GM18499 (cell line): ENCODE measurements around the gene LATS1.
"Not testable (repeated sequence)": the region's sequence is repeated elsewhere in the genome, so short reads cannot be mapped to it uniquely, and the experiment has no call there.

Experiments
- ATAC-seq: cut with Tn5 transposase; IDR thresholded peaks from one replicate; pipeline ENCODE4 v1.9.1; 2021; ENCODE audit warnings: moderate number of reproducible peaks; ENCODE audit not compliant: insufficient read depth, unreplicated experiment

LATS1 gene

DNA sequence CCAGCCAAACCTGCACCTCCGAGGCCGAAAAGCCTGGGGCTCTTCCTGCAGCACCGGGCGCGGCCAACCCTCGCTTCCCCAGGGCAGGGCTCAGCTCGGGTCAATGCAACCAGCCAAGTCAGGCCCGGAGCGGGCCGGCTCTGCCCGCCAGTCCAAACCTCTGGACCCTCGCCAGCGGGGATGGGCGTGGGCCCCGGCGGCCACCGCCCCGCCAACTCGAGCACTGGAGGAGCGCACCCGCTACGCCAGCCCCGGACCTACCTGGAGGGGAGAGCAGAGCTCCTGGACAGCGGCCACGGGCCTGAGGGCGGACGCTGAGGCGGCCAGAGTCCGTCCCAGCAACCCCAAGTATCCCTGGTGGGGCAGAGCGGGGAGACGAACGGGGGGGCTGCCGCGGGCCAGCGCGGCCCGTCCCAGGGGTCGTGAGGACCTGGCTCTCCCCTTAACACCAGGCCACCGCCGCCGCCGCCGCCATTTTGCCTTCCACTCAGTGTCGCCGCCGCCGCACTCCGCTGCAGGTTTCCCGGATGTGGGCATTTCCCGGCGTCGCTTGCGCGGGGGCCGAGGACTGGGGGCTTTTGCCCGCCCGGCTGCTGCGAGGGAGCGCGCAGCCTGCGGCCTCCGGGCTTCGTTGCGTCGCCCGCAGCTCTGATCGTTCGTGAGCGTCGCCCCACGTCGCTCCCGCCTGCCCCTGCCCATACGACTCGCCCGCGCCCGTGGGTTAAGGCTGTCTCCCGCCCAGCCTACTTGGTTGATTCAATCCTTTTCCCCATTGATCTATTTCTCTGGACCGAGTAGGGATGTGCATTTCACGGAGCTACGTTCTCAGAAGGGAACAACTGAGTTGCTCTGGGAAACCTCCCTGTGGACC, at the start of gene LATS1:
LATS1 (minus strand) TSS at position 514 of the 871 bp plus-strand sequence. CDS start 15,975 bp downstream, outside the sequence.
- ATAC-seq = peak; percentile 36

DNA sequence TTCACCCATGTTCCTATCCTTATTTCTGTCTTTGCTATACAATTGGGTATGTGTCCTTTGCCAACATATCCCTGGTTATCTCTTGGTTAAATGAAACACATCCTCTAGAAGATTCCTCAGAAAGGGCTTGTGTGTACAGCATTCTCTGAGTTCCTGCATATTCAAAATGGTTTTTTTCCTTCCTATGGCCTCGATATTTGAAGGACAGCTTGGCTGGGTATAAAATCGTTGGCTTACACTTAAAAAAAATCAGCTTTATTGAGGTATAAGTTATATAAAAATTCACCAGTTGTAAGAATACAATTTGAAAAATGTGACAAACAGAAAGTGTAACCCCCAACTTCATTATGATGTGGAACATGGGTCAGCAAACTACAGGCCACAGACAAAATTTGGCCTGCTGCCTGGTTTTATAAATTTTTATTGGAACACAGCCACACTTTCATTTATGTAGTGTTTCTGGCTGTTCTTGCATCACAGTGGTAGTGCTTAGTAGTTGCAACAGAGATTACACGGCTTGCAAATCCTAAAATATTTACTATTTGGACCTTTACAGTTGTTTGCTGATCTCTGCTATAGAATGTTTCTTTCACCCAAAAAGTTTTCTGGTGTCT, 48.4 kb upstream of the LATS1 start:
- no peak for ATAC-seq

- ATAC-seq = no peak
Measured at GRCh38 chr6:149763866-149764265, 46.0 kb upstream of the LATS1 start.

DNA sequence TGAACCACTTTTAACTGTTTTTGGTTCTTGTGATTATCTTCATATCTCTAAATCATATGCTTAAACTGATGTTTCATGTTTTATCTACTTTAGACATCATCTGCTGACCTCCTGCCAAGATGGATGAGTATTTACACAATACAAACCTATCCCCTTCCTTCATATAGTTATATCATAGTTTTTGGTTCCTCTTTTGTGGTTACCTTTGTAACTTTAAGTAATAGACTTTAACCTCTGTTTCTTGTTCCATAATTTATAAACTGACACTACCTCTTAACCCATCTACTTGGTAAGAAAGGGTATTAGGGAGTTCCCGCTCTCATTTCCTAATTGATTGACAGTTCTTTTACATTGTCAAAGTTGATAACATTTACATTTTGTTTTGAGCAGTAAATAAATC, 43.5 kb upstream of the LATS1 start:
- peak; percentile 97 for ATAC-seq

GRCh38 chr6:149756261-149756636, 38.3 kb upstream of the LATS1 start:
- ATAC-seq = no peak

DNA sequence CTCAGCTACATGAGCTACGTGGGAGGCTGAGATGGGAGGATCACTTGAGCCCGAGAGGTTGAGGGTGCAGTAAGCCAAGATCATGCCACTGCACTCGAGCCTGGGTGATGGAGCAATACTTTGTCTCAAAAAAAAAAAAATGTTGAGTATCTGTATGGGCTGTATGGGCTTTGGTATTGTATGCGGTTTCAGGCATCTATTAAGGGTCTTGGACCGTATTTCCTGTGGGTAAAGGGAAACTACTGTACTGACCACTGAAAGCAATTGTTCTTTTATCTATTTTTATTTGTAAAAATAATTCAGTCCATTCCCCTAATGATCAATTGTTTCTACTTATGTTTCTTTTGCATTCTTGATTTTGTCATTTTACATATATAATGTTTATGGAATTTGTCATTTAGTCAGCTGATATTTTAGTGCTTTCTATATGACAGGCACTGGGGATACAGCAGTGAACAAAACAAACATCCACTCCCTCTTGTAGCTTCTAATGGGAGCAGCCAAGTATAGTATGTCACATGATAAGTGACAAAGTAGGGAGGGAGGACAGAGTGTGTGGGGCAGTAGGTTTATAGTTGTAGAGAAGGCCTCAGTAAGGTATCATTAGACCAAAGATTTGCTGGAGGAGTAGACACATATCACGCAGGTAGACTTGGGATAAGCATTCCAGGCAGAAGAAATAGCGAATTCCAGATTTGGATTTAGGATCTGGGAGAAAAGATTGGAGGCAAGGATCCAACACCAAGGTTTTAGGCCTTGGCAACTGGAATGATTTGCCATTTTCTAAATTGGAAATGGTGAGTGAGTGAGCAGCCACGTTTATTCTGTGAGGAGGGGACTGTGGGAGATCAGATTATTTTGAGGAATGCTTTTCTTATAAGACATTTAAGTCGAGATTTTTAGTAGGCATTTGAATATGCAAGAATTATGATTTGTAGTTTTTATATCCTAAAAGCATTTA, 37.7 kb upstream of the LATS1 start:
- ATAC-seq = no peak

- no peak for ATAC-seq
Measured at GRCh38 chr6:149754548-149754947, 36.6 kb upstream of the LATS1 start.

- not testable (repeated sequence) for ATAC-seq
Measured at GRCh38 chr6:149753374-149753637, 35.4 kb upstream of the LATS1 start.

- ATAC-seq = no peak
Measured at GRCh38 chr6:149752600-149753373, 34.9 kb upstream of the LATS1 start.

DNA sequence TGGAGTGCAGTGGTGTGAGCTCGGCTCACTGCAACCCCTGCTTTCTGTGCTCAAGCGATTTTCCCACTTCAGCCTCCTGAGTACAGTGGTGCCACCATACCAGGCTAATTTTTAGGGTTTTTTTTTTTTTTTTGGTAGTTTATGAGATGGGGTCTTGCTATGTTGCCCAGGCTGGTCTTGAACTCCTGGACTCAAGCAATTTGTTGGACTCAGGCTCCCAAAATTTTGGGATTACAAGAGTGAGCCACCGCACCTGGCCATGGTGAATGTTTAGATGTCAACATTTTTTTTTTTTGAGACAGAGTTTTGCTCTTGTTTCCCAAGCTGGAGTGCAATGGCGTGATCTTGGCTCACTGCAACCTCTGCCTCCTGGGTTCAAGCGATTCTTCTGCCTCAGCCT, 34.0 kb upstream of the LATS1 start:
- ATAC-seq = not testable (repeated sequence)

- no peak for ATAC-seq
Measured at GRCh38 chr6:149751239-149751638, 33.3 kb upstream of the LATS1 start.

DNA sequence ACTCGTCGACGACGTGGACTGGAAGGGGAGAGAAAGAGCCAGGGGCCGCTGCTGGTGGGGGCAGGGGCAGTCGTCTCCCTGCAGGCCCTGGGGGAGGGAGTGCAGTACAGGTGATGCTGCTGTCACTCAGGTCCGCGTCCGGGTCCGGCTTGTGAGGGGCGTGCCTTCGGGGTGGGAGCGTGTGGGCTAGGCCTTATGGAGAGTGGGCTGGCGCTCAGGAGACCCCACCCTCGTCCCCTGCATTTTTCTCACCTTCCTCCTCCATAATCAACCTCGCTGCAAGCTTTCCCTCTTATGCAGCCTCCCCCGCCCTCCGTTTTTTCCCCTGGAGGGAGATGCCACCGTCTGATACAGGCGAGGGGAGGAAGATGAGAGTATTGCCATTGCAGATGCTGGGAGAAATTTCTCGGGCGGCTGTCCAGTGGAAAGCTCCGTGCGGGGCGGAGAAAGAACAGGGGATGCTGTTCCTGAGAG, 32.3 kb upstream of the LATS1 start:
- ATAC-seq = peak; percentile 8

- ATAC-seq = peak; percentile 60
Measured at GRCh38 chr6:149749594-149750135, 31.8 kb upstream of the LATS1 start, which contains the start of gene PCMT1. Gene PCMT1 (plus strand): TSS chr6:149749741. CDS start chr6:149749902, 161 bp downstream.

- not testable (repeated sequence) for ATAC-seq
Measured at GRCh38 chr6:149749082-149749593, 31.2 kb upstream of the LATS1 start.

DNA sequence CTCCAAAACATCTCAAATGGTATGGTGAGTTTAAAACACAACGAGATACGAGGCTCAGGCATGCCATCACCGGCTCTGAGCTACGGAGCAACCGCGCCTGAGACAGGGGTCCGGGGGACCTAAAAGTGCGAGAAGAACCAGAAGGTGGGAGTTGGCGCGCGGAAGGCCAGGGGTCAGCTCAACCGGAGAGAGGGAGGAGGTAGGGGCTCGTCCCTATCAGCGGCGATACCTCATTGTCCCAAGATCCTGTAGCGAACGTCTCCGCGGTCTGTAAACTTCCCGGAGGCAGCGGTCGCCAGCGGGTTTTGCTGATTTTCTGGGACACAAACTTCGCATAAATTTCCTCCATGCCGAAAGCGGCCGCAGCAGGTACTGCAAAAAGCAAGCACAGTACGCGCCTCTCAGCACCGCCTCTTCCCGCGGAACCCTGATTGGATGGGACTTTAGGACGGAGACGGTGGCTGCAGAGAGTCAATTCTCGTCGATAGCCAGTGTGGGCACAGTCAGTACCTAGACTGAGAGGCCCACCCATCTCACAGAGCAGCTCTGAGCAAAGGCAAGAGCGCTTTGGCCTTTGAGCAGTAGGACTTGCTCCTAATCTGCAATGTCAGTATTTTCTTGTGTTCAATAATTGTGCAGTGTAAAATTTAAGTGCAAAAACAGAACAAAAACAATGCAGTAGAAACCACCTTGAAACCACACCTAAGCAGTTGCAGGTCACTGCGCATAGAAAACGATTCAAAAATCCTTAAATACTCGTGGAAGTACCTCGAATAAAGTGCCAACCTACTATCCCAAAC, 28.4 kb upstream of the LATS1 start, which contains the start of gene NUP43:
NUP43 (minus strand) TSS at position 383 of the 800 bp plus-strand sequence; CDS start at position 349, 34 bp downstream.
- peak; percentile 64 for ATAC-seq

DNA sequence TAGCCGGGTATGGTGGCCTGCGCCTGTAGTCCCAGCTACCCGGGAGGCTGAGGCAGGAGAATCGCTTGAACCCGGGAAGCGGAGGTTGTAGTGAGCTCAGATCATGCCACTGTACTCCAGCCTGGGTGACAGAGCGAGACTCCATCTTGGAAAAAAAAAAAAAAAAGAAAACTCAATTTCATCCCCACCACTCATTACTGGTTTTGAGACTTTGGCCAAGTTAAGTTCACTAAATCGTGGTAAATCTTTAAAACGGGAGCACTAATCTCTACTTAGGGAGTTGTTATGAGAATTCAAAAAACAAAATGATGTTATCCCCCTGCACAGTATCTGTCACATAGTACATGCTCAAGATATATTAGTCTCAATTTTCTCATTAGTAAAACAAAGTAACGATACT, 27.4 kb upstream of the LATS1 start:
- ATAC-seq = not testable (repeated sequence)

- ATAC-seq = no peak
Measured at GRCh38 chr6:149734915-149735314, 17.0 kb upstream of the LATS1 start.

- no peak for ATAC-seq
Measured at GRCh38 chr6:149733089-149733720, 15.3 kb upstream of the LATS1 start.
